ENCODE data around the gene MBD5.

GRCh38 chr2:148252646-148253045 lies 231.8 kb downstream of the MBD5 start:
- TF ChIP-seq SUZ12 (IDR thresholded peaks at IDR 0.05; ENCODE audit: extremely low read depth, insufficient read depth, insufficient read length) (no peak), YY1 (IDR thresholded peaks at IDR 0.05; ENCODE audit: insufficient read depth, insufficient read length) (no peak), ZNF274 (IDR thresholded peaks at IDR 0.05; ENCODE audit: low read depth, low read length) (no peak)

All from NT2/D1 (cell line).